ENCODE results near the gene TMEM63C. TPM values are rescaled to one million over a fixed set of nuclear protein-coding genes. Genes with fewer than 3 reads are reported as not detected.

TMEM63C gene
- total RNA-seq, 2 experiments from 2014 or later, result 0.29 to 0.45 TPM

- no peaks in the 10 kb centered on the region for H3K36me3 Mint-ChIP-seq (ENCODE audit: low read depth)
- no peaks in the 10 kb centered on the region for H3K9me3 Mint-ChIP-seq
- no peak overlapping the region for H3K4me3 Mint-ChIP-seq
- ChIA-PET POLR2A (no interaction called here), CTCF (no interaction called here)
- peaks cover 11% of the 10 kb centered on the region for H3K4me1 Mint-ChIP-seq
- H3K27me3 Mint-ChIP-seq, result peaks cover 70% of the 10 kb centered on the region
- no peak overlapping the region for H3K27ac Mint-ChIP-seq
- no peak for DNase-seq
These were observed 37.0 kb upstream of the TMEM63C start for GRCh38 chr14:77144412-77145115.

- DNase-seq, result no peak
- Mint-ChIP-seq H3K36me3 (ENCODE audit: low read depth) (no peaks in the 10 kb centered on the region), H3K27ac (no peak overlapping the region), H3K4me1 (peaks cover 3% of the 10 kb centered on the region), H3K27me3 (peaks cover 61% of the 10 kb centered on the region), H3K4me3 (no peak overlapping the region), H3K9me3 (no peaks in the 10 kb centered on the region)
- ChIA-PET POLR2A (no interaction called here), CTCF (interaction anchor here (0.7 to 1.5 kb wide), 4 partner anchors 10 to 169 kb away, joined by 3 to 4 read pairs (median 3); no protein-coding TSS in a partner anchor)
These were observed 35.4 kb upstream of the TMEM63C start for GRCh38 chr14:77145975-77146740.

GRCh38 chr14:77148510-77149231 lies 32.9 kb upstream of the TMEM63C start:
- Mint-ChIP-seq H3K27me3 (peaks cover 44% of the 10 kb centered on the region), H3K27ac (no peak overlapping the region)
- CTCF ChIA-PET, result interaction anchor here (1.3 kb wide), 2 partner anchors 35 to 167 kb away, joined by 3 to 4 read pairs; no protein-coding TSS in a partner anchor

GRCh38 chr14:77151245-77151644 lies 30.4 kb upstream of the TMEM63C start:
- Mint-ChIP-seq H3K36me3 (ENCODE audit: low read depth) (no peaks in the 10 kb centered on the region), H3K4me1 (no peaks in the 10 kb centered on the region), H3K27ac (no peak overlapping the region), H3K4me3 (no peak overlapping the region), H3K27me3 (peaks cover 33% of the 10 kb centered on the region), H3K9me3 (no peaks in the 10 kb centered on the region)
- DNase-seq, result no peak
- POLR2A ChIA-PET, result no interaction called here
- CTCF ChIA-PET, result interaction anchor here (0.6 to 1.8 kb wide), 6 partner anchors 21 to 276 kb away, joined by 3 to 6 read pairs (median 4); no protein-coding TSS in a partner anchor

More at GRCh38 chr14:77148510-77149231, 32.9 kb upstream of the TMEM63C start:
- POLR2A ChIA-PET, result no interaction called here
- H3K4me1 Mint-ChIP-seq, result no peaks in the 10 kb centered on the region
- no peaks in the 10 kb centered on the region for H3K9me3 Mint-ChIP-seq
- no peak overlapping the region for H3K4me3 Mint-ChIP-seq
- H3K36me3 Mint-ChIP-seq (ENCODE audit: low read depth), result no peaks in the 10 kb centered on the region
- DNase-seq, result no peak

GRCh38 chr14:77151918-77152588 lies 29.5 kb upstream of the TMEM63C start:
- H3K36me3 Mint-ChIP-seq (ENCODE audit: low read depth), result no peaks in the 10 kb centered on the region
- ChIA-PET CTCF (interaction anchor here (0.6 to 1.8 kb wide), 7 partner anchors 10 to 276 kb away, joined by 3 to 6 read pairs (median 4); no protein-coding TSS in a partner anchor), POLR2A (no interaction called here)
- peaks cover 25% of the 10 kb centered on the region for H3K27me3 Mint-ChIP-seq
- no peaks in the 10 kb centered on the region for H3K4me1 Mint-ChIP-seq
- no peak for DNase-seq
- no peaks in the 10 kb centered on the region for H3K9me3 Mint-ChIP-seq
- H3K4me3 Mint-ChIP-seq, result no peak overlapping the region
- H3K27ac Mint-ChIP-seq, result no peak overlapping the region

GRCh38 chr14:77153802-77154201 lies 27.8 kb upstream of the TMEM63C start:
- no peak overlapping the region for H3K27ac Mint-ChIP-seq
- no peak overlapping the region for H3K4me3 Mint-ChIP-seq
- no peaks in the 10 kb centered on the region for H3K4me1 Mint-ChIP-seq
- H3K36me3 Mint-ChIP-seq (ENCODE audit: low read depth), result no peaks in the 10 kb centered on the region
- CTCF ChIA-PET, result interaction anchor here (0.9 to 1.9 kb wide), 3 partner anchors 8 to 162 kb away, joined by 4 to 5 read pairs (median 4); partner anchors contain the start of gene ZDHHC22
- DNase-seq, result no peak
- POLR2A ChIA-PET, result interaction anchor here (0.9 kb wide), 1 partner anchor 20 kb away, joined by 5 read pairs; no protein-coding TSS in a partner anchor
- H3K27me3 Mint-ChIP-seq, result peaks cover 26% of the 10 kb centered on the region
- H3K9me3 Mint-ChIP-seq, result no peaks in the 10 kb centered on the region

GRCh38 chr14:77154421-77154820 lies 27.2 kb upstream of the TMEM63C start:
- Mint-ChIP-seq H3K4me3 (no peak overlapping the region), H3K27ac (no peak overlapping the region), H3K36me3 (ENCODE audit: low read depth) (no peaks in the 10 kb centered on the region), H3K4me1 (no peaks in the 10 kb centered on the region), H3K9me3 (no peaks in the 10 kb centered on the region), H3K27me3 (peaks cover 27% of the 10 kb centered on the region)
- no peak for DNase-seq
- ChIA-PET POLR2A (no interaction called here), CTCF (interaction anchor here (1.9 kb wide), 1 partner anchor 12 kb away, joined by 5 read pairs; the partner anchor contains the start of gene ZDHHC22)

- Mint-ChIP-seq H3K4me3 (no peak overlapping the region), H3K9me3 (no peaks in the 10 kb centered on the region), H3K4me1 (no peaks in the 10 kb centered on the region), H3K36me3 (ENCODE audit: low read depth) (no peaks in the 10 kb centered on the region), H3K27me3 (peaks cover 25% of the 10 kb centered on the region), H3K27ac (no peak overlapping the region)
- ChIA-PET POLR2A (no interaction called here), CTCF (interaction anchor here (1.9 kb wide), 1 partner anchor 13 kb away, joined by 5 read pairs; the partner anchor contains the start of gene ZDHHC22)
- no peak for DNase-seq
These were observed 26.5 kb upstream of the TMEM63C start for GRCh38 chr14:77155083-77155482.

- H3K36me3 Mint-ChIP-seq (ENCODE audit: low read depth), result no peaks in the 10 kb centered on the region
- no peaks in the 10 kb centered on the region for H3K9me3 Mint-ChIP-seq
- H3K27me3 Mint-ChIP-seq, result peaks cover 25% of the 10 kb centered on the region
- H3K27ac Mint-ChIP-seq, result no peak overlapping the region
- ChIA-PET CTCF (no interaction called here), POLR2A (no interaction called here)
- H3K4me1 Mint-ChIP-seq, result no peaks in the 10 kb centered on the region
- no peak for DNase-seq
- no peak overlapping the region for H3K4me3 Mint-ChIP-seq
These were observed 23.9 kb upstream of the TMEM63C start for GRCh38 chr14:77157740-77158139.

GRCh38 chr14:77158175-77158881 lies 23.3 kb upstream of the TMEM63C start:
- Mint-ChIP-seq H3K4me1 (no peaks in the 10 kb centered on the region), H3K9me3 (no peaks in the 10 kb centered on the region), H3K27me3 (peaks cover 25% of the 10 kb centered on the region), H3K36me3 (ENCODE audit: low read depth) (no peaks in the 10 kb centered on the region), H3K4me3 (no peak overlapping the region), H3K27ac (no peak overlapping the region)
- ChIA-PET POLR2A (no interaction called here), CTCF (no interaction called here)
- no peak for DNase-seq

GRCh38 chr14:77158882-77159255 lies 22.7 kb upstream of the TMEM63C start:
- no peaks in the 10 kb centered on the region for H3K4me1 Mint-ChIP-seq
- ChIA-PET POLR2A (no interaction called here), CTCF (no interaction called here)
- H3K4me3 Mint-ChIP-seq, result no peak overlapping the region
- no peaks in the 10 kb centered on the region for H3K9me3 Mint-ChIP-seq
- H3K36me3 Mint-ChIP-seq (ENCODE audit: low read depth), result no peaks in the 10 kb centered on the region
- DNase-seq, result no peak
- no peak overlapping the region for H3K27ac Mint-ChIP-seq
- H3K27me3 Mint-ChIP-seq, result peaks cover 23% of the 10 kb centered on the region

GRCh38 chr14:77161011-77161410 lies 20.6 kb upstream of the TMEM63C start:
- CTCF ChIA-PET, result no interaction called here

More at GRCh38 chr14:77161011-77161410, 20.6 kb upstream of the TMEM63C start:
- no peaks in the 10 kb centered on the region for H3K4me1 Mint-ChIP-seq
- H3K9me3 Mint-ChIP-seq, result no peaks in the 10 kb centered on the region
- POLR2A ChIA-PET, result no interaction called here
- no peak overlapping the region for H3K4me3 Mint-ChIP-seq
- H3K36me3 Mint-ChIP-seq (ENCODE audit: low read depth), result no peaks in the 10 kb centered on the region
- H3K27ac Mint-ChIP-seq, result no peak overlapping the region
- H3K27me3 Mint-ChIP-seq, result peaks cover 22% of the 10 kb centered on the region
- DNase-seq, result no peak
